ENCODE data around the gene TRPM8.

The TRPM8 gene

DNA sequence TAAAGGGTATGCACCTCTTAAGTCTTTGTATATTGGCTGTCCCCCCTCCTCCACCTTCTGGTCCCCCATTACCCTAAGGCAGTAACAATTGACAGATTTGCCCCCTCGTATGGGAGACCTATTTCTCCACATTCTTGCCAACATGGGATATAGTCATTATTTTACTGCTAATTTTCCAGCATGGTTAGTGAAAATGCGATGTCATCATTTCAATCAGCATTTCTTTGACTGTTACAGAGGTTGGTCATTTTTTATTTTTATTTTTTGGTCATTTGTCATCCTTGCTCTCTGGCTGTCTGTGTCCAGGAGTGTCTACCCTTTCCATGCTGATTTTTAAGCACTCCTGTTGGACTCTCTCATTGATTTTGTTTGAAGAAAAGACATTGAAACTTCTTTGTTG is 88.0 kb downstream of the TRPM8 start:
- DNase-seq, result no peak

DNA sequence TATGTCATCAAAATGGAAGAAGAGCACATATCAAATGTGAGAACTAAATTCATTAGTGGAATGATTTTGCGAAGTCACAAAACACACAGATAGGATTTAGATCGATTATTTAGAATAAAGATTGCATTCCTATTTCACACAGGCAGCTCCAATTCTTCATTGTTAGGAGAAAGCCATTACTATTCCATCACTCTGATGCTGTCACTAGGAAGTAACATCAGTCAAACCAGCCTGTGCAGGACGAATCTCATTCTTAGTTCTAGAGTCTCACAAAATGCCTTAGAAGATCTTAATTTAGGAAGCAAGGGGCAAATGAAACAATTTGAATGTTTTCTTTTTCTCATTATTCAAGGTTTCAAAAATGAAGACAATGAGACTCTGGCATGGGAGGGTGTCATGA is 89.3 kb downstream of the TRPM8 start:
- no peak for DNase-seq

DNA sequence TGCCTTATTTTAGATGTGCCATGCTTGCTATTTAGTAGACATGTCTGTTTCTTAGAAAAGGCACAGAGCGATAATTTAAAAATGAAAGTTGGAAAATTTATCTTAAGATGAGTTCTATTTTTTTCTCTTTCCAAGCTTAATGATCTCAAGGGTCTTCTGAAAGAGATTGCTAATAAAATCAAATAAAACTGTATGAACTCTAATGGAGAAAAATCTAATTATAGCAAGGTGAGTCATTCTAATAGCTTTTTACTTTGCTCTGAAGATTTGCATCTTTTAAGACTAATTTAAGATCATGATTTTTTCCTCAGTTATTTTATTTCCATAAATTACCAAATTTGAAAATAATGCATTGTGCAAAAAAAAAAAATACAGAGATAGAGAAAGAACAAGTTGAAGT is 97.3 kb downstream of the TRPM8 start:
- no peak for DNase-seq

DNA sequence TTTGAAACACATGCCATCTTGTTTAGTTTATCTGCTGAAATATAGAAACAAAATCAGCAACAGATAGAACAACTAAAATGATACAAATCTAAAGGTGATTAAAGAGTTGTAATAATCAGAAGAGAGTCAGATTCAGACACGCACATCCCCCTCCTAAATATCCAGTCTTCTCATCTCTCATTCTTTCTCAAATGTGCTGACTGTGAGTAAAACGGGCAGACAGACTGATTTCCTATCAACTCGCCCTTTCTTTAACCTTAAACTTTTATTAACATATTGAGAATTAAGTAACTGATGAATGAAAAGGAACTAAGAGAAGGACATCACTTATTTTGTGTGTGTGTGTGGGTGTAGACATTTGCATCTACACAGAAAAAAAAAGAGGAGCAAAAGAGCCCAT is 98.7 kb downstream of the TRPM8 start:
- no peak for DNase-seq

DNA sequence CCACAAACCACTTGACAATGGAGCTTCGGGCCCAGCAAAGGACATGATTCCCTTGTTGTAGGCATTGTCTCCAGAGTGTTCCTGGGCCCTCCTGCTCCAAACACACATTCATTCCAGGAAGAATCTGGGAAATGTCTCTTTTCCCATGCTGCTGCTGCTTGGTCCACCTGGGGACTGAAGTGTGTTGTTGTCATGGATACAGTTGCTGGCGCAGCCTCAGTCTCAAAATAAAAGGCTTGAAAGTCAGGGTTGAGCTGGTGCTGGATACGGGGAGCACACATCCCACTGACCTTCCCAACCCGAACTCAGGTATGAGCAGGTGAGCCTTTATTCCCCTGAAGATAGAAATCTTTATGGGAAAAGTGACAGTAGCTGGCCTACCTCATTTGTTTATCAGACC is 102.7 kb downstream of the TRPM8 start:
- DNase-seq, result no peak

DNA sequence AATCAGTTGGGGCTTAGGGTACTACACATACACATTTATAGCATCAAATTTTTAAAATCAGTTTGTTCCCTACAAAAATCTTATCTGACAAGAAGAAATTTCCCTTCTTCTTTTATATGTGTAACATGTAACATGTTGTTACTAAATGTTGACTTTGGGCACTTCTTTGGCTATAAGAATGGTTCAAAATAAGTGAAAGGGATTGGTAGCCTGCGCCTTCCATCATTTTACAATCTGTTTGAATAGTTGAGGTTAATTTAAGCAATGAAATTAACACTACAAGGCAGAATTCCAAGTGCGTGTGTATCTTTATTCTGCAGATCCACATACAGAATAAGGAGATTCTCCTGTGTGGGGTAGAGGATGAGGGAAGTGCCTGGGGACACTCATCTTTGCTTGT is 103.2 kb downstream of the TRPM8 start:
- no peak for DNase-seq

DNA sequence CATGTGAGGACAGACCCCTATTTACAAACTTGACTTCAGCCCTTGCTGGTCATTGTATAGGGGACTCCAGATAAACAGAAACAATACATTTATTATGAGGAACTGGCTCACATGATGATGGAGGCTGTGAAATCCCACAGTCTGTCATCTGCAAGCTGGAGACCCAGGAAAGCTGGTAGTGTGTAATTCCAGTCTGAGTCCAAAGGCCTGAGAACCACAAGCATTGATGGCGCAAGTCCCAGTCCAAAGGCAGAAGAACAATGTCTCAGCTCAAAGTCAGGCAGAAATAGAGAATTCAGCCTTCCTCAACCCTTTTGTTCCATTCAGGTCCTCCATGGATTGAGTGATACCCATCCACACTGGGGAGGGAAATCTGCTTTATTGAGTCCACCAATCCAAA is 105.3 kb downstream of the TRPM8 start:
- DNase-seq, result no peak

DNA sequence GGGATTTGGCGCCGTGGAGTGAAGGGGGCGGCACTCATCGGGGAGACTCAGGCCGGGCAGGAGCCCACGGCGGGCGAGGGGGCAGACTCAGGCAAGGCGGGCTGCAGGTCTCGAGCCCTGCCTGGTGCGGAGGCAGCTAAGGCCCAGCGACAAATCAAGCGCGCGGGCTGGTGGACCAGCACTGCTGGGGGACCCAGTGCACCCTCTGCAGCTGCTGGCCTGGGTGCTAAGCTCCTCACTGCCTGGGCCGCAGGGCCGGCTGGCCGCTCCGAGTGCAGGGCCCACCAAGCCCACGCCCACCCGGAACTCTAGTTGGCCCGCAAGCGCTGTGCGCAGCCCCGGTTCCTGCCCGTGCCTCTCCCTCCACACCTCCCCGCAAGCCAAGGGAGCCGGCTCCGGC is 107.1 kb downstream of the TRPM8 start:
- DNase-seq, result no peak

DNA sequence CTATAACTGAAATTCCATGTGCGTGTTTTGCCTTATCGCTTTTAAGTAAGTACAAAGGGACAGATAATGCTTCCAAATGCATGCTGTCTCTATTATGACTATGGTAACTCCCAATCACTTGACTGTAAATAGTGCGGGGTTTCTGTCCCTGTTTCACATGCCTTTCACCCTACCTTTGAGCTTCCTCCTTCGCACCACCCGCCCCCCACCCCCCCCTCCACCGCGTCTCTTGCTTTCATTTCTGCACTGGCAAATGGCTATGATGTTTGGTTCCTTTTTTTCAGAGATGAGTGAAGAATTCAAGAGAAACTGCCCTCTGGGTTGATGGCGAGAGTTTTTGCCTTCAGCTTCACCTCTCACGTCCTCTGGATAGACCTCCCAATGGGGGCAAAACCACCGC is 108.3 kb downstream of the TRPM8 start:
- DNase-seq, result no peak

DNA sequence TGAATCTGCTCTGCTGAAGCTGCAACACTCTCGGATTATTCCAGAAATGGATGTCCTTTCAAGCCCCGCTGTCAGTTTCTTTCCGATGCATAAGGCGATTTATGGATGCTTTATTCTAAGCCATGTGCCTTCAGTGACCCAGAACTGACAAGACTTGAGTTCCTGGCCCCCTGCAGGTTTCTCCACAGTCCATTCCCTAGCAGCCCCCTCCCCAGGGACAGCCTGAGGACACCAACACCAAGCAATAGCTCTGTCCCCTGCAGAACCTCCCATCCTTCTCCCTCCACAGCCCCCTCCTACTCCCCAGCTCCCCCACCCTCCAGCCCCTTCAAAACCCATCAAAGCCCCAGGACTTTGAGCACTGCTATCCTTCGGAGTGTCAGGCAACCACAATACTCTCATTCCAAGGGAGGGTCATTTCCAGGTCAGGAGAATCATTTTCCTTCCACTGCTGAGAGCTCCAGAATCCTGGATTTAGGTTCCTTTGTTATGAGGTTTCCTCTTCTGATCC is 108.8 kb downstream of the TRPM8 start:
- no peak for DNase-seq

DNA sequence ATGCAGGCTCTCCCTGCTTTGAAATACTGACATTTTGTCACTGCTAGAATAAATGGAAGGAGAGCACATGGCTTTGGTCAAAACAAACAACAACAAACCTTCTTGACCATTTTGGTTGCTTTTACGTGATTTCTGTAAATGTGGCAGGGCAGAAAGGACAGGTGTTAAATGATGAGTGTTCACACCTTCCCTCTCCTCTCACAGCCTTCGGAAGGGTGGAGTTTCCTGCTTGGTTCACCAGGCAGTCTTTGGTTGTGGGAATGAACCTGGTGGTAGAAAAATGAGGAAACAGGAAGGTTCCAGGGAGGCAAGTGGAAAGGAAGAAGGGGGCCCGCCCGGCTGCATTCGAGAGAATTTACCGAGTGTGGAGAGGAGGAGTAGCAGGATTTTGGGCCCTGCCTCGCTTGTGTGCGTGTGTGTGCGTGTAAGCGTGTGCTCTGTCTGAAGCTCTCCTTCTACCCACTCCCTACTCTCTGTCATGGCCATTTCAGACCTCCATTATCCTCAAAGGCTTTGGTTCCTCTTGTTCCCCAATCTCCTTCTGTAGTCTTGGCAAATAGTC is 109.6 kb downstream of the TRPM8 start:
- DNase-seq, result no peak

DNA sequence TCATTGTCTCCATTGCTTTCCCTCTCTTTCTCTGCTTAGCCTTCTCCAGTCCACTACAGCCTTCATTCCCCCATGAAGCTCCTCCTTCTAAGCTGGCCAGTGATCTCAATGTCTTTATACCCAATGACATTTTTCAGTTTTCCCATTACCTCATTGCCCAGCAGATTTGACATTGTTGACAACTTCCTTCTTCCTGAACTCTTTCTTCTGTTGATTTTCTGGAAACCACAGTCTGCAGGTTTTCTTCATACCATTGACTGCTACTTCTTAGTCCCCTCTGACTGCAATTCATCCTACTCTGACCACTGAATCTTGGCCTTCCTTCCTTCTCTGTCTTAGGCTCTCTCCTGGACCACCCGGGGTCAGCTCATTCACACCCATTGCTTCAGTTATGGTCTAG is 110.5 kb downstream of the TRPM8 start:
- no peak for DNase-seq

DNA sequence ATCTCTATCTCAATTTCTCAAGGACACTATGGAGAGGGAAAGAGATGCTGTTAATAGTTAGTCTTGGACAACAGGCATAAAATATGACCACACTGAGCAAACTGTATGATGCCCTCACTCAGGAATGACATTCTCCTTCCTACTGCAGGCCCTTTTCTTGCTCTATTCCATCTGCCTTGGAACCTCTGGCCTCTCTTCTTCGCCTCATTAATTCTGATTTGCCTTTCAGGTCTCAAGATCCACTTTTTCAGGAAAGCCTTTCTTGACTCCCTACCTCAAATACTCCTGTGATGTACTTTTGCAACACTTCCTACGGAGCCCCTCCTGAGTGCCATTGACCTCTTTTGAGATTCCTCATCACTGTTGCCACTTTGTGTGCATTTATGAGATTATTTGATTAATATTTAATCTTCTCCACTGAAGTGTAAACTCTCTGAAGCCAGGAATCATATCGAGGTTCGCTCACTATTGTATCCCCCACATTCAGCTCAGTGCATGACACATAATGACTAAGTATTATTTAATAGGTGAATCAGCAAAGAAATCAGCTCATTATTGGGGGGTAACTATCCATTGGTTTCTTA is 112.1 kb downstream of the TRPM8 start:
- DNase-seq, result no peak

DNA sequence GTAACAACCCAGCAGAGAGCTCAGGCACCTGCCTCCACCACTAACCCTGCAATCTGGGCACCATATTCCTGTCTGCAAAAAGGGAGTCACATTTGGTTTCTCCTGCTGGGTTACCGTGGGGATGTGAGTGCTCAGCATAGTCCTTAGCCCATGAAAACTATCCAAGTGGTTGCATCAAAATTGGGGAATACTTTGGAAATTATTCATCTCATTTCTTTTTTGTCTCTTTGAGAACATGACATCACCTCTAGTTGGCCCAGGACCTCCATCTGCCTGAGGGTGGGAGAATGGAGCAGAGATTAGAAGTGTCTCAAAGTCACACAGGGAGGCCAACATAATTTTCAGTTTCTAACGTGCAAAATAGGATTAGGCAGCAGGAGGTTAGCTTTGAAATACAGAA is 114.0 kb downstream of the TRPM8 start:
- DNase-seq, result no peak

DNA sequence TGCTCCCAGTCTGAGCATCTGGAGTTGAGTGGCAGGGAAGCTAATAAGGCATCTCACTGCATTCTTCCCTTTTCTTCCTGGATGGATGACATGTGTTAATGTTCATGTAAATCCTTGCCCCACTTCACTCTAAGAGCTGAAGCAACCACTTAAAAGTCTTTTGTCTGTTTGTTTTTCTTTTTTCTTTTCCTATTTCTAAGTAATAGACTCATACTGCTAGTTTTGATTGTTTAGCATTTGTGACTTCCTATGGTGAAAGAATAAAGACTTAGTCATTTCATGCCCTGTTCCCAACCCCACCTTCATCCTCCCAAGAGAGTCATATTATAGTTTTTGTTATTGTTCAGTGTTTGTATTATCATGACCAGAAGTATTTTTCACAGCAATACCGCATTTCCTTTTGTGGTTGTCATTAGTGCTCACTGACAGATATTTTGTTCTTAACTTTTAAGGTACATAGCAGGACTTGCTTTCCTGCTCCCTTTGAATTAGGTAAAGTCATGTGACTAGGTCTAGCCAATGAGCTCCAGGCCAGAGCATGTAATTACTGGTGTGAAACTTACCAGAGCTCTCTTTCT is 115.2 kb downstream of the TRPM8 start:
- no peak for DNase-seq

DNA sequence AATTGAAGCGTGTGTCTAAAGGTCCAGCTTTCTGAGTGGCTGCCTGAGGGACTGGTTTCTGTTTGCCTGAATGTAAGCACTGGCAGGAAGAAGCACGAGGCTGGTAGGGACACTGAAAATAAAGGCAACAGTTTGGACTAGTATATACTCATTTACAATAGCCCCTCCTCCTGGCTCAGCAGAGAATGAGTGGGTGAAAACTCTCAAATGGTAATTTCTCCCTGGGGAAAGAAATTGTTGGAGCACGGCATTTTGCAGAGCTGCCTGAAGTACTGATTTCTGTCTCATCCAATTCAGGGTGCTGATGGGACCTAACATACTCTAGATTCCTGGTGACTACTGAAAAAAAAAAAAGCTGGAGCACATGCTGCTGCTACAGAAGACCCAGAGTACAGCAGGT is 116.0 kb downstream of the TRPM8 start:
- DNase-seq, result no peak

DNA sequence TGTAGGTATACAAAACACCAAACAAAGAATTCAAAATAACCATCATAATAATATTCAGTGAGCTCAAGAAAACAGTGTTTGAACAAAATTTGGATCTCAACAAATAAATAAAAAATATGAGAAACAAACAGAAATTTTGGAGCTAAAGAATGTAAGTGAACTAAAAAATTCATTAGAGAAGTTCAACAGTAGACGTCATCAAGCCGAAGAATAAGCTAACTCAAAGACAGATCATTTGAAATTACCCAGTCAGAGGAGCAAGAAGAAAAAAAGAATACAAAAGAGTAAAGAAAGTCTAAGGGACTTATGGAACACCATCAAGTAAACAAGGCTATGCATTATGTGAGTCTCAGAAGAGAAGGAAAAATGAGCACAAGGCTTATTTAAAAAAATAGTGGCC is 116.7 kb downstream of the TRPM8 start:
- no peak for DNase-seq

DNA sequence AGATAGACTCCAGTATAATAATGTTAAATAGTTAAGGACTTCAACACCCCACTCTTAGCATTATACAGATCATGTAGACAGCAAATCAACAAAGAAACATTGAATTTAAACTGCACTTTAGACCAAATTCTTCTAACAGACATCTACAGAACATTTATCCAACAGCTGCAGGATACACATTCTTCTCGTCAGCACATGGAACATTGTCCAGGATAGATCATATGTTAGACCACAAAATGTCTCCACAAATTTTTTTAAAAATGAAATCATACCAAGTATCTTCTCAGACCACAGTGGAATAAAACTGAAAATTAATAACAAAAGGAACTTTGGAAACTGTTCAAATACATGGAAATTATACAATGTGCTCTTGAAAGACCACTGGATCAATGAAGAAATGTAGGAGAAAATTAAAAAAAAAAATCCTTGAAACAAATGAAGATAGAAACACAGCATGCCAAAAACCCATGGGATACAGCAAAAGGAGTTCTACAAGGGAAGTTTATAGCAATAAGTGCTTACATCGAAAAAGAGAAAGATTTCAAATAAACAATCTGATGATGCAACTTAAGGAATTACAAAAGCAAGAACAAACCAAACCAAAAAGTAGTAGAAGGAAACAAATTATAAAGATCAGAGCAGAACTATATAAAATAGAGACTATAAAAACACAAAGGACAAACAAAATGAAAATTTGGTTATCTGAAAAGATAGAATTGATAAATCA is 121.1 kb downstream of the TRPM8 start:
- DNase-seq, result no peak

DNA sequence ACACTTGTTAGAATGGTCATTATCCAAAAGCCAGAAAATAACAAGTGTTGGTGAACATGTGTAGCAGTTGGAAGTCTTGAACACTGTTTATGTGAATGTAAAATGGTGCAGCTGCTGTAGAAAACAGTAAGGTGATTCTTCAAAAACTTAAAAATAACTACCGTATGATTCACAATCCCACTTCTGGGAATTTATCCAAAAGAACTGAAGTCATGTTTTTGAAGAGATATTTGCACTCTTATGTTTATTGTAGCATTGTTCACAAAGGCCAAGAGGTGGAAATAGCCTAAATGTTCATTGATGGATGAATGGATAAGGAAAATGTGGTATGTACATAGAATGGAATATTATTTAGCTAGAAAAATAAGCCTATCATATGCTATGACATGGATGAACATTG is 127.0 kb downstream of the TRPM8 start:
- DNase-seq, result no peak

DNA sequence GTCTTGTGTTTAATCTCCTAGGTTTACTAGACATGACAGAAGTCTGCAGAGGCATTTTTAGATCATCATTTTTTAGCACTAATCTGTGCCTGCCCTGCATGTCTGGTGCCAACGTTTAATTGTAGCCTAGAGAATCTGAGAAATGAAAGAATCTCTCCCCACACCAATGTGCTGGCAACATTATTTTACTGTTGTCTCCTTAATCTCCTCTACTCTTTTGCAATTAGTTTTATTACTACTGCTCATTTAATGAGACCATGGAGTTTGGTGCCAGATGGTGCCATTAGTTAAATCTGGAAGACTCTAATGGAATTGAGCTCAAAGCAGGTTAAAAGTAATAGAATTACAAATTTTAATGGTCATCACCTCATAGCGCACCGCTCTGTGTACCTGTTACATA is 129.3 kb downstream of the TRPM8 start:
- DNase-seq, result no peak

DNA sequence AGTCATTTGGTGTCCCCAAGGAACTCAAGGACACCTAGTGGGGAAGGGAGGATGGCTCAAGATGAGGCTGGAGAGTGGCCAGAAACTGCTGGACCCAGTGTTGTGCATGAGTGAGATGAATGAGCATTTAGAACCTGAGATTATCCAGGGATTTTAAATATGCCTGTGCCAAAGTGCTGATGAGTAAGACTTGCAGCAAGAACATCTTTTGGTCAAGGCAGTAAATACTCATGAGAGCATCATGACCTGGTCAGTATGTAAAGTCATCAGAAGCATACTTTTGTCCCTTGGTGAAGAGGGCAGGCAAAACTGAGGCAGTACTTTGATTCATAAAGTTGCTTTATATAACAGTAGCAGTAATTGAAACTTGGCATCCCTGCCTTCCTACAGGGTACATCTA is 130.2 kb downstream of the TRPM8 start:
- no peak for DNase-seq

DNA sequence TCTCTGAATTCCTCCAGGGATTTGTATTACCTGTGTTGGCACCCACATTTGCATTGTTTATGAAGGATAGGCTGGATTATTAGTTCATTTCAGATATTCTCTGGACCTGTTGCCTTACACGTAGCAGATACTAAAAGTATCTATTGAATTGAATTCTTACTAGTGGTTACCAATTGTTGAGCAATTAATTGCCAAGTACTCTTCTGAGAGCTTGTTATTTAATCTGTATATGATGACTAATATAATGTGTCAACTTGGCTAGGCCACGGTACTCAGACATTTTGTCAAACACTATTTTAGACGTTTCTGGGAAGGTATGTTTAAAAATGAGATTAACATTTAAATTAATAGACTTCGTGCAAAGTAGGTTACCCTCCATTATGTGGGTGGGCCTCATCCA is 130.9 kb downstream of the TRPM8 start:
- no peak for DNase-seq

DNA sequence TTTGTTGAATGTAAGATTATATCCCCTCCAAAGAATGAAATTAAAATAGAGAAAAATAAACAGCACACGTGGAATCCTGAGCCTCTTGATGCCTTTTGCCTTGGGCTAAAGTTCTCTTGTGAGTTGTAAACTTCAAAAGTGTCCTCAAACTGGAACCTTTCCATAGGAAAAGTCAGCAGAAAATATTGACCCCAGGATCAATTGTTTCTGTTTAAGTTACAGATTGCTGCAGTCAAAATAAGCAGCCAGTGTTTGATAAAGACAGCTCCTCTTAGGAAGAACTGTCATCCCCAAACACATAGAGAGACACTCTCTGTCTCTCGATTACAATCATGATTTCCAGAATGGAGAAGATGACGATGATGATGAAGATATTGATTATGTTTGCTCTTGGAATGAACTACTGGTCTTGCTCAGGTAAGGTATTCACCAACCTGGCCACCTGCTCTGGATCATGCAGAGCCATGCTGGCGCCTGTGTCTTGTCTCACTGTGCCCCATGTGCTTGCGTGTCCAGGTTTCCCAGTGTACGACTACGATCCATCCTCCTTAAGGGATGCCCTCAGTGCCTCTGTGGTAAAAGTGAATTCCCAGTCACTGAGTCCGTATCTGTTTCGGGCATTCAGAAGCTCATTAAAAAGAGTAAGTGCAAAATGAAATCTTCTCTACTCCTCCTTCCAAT is 133.4 kb downstream of the TRPM8 start, which contains the start of gene SPP2:
SPP2 (plus strand) TSS at position 248 of the 681 bp plus-strand sequence; CDS start at position 333, 85 bp downstream.
- no peak for DNase-seq

All from activated T-cell treated with anti-CD3 and anti-CD28 coated beads, Interleukin-2, amount 50 U/mL, for 1 hour (primary cell).